HG03442 (cell line): ENCODE results near the gene OR2A7.
"Not testable (repeated sequence)": the region's sequence is repeated elsewhere in the genome, so short reads cannot be mapped to it uniquely, and the experiment has no call there.

ENCODE experiments used
- ATAC-seq: cut with Tn5 transposase; IDR thresholded peaks from one replicate; pipeline ENCODE4 v1.9.1; 2021; ENCODE audit warnings: mild to moderate bottlenecking, moderate library complexity; ENCODE audit not compliant: unreplicated experiment

Gene OR2A7, protein sequence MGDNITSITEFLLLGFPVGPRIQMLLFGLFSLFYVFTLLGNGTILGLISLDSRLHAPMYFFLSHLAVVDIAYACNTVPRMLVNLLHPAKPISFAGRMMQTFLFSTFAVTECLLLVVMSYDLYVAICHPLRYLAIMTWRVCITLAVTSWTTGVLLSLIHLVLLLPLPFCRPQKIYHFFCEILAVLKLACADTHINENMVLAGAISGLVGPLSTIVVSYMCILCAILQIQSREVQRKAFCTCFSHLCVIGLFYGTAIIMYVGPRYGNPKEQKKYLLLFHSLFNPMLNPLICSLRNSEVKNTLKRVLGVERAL

DNA sequence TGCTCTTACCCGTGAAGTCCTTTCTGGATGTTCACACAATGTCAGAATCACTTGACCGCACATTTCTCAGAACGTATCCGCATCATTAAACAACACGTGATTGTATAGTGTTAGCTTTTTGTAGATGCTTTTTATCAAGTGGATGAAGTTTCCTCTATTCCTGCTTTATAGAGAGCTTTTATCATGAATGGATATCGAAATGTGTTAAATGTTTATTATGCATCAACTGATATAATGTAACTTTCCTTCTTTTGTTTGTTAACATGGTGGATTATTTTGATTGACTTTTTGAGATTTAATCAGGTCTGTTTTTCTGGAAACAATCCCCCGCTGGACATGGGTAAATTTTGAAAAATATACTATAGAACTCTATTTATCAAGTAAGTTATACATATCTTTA is at the start of gene OR2A7:
TSS of gene OR2A7 (minus strand) at position 101 of the 400 bp plus-strand sequence. CDS start 5,164 bp downstream, outside the sequence.
- ATAC-seq = not testable (repeated sequence)

DNA sequence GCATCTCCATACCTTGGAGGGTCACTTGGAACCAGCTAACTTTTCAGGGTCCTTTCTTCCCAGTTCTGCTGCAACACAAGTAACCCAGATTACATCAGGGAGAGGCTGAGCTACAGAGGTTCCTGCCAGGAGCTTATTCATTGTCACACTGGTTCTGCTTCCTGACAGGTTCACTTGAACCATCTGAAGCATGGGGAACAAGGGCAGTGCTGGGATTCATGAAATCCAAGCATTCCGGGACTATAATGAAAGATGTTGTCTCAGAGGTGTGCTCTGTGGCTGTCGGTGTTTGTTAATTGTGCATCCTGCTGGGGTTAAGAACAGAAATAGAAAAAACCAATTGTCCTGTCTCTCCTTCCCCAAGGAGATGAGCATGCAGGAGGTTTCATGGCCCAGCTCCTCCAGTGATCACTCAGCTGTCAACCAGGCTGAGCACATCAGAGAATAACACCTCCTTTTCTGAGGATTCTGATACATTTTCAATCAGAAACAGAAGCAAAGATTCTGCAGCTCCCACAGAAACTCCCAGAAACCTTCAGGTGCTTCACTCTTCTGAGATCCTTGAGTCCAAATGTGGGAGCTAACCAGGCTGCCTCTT is 47.4 kb upstream of the OR2A7 start, which contains the start of gene OR2A1:
TSS of gene OR2A1 (plus strand) at position 548 of the 598 bp plus-strand sequence. CDS start 5,706 bp downstream, outside the sequence.
- ATAC-seq = not testable (repeated sequence)

DNA sequence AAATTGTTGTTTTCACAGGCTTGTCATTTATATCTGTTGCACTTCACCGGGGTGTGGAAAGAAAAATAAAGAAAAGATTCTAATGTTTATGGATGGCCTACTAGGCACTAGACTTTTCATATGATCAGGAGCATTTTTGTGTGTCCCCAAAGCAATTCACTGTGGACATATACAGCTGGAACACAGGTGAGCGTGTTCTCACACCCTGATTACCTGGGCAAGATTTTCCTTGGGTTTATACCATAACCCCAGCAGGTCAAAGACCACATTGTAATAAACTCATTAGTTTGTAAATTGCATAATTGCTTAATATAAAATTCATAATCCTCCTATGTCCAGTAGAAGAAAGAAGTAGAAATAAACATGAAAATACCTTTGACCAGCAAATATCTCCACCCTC is 46.6 kb upstream of the OR2A7 start:
- ATAC-seq = not testable (repeated sequence)

DNA sequence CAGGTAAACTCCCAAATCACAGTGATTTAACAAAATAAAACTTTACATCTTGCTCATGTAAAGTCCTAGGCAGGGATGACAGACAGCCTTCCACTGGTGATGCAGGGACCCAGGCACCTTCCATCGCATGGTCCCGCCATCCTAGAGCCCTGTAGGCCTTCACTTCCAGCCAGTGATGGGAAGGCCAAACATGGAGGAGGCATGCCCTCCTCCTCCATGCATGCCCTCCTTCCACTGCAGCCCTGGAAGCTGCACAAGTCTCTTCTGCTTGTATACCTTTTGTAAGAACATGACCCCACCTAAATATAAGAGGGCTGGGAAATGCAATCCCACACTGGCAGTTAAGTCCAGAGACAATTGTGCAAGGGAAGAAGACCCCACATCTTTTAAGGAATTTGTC is 45.1 kb upstream of the OR2A7 start:
- not testable (repeated sequence) for ATAC-seq

DNA sequence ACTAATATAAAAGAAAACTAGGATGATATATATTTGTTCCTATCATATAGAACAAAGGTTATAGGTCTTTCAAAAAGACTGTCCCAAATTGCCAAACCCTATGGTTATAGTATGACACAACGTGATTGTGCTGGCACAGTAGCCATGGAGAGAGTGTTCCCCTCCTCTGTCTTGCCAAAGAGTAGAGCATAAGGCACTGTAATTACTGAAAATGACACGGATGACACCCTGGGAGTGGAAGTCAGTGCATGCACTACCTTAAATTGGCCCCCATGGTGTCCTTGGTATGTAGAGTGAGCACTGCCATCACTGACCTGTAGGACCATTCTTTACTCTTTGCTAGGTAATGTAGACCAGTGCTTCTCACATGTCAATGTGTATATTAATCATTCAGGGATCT is 40.6 kb upstream of the OR2A7 start:
- ATAC-seq = not testable (repeated sequence)

DNA sequence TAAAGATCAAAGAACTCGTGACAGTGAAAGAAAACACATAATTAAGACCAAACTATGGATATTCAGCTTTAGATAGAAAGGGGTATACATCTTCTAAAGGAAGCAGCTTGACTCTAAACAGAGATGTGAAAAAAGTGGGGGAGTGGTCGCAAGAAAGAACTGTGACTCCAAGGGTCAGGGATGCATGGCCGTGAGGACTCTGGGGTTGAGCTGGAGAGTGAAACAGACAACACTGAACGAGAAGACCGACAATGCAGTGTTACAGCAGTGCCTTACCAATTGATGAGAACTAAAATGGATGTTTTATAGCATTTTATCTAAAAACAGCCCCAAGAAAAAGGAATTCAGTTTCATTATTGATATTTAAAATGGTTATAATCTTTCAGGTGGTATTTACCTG is 39.0 kb upstream of the OR2A7 start:
- not testable (repeated sequence) for ATAC-seq

DNA sequence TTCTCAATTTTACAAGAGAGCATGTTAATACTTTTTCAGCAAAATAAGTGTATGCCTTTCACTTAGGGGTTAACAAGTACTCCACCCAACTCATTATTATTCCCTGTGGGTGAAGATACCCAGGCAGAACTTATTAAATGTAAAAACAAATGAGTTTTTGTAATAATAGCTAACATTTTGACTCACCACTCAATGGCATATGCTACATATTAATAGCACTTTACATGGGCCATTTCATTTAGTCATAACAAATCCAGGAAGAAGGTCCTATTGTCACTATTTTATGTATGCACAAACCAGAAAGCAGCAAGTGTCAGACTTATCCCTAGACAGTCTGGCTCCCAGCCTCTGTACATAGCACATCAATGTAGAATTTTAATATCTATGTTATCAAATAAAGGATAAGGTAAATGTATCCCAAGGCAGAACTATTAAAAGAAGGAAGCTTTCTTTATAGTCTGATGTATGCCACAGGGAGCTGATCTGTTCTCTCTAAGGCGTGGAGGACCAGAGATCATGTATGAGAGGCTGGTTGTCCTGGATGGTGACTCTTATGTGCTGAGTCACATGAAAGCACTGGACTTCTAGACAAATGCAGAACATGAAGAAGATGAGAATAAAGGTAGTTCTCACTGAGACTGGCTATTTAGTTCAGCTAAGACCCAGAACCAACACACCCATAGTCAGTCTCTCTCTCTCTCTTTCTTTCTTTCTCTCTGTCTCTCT is 38.1 kb upstream of the OR2A7 start:
- not testable (repeated sequence) for ATAC-seq

DNA sequence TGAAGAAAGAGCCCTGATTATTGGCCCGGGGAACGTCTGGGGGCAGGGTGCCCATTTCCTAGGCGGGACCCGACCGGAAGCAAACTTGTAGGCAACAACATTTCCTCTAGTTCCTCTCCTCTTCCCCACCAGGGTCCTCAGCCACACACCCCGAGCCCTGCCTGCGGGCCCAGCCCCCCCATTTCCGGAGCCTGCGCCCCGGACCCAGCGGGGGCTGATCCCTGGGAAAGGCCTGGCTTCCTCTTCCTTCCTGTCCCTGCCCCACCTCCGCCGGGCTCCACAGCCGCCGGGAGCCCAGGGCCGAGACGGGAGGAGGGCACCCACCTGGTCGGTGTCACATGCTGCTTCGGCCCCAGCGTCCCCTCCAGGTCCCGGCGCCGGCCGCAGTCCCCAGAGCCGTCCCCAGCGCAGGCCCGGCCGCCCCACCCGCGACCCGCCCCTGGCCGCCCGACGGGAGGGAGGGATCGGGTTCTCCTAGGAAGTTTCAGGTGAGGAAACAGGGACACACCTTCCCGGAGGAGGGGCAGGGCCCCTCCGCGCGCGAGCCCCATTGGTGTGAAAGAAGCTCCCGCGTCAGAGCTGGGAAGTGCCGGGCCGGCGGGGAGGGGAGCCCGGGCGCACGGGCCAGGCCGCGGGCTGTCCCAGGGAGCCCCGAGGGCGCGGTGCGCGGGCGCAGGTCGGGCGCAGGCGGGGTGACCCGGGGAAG is 29.4 kb upstream of the OR2A7 start:
- peak; percentile 74 for ATAC-seq

DNA sequence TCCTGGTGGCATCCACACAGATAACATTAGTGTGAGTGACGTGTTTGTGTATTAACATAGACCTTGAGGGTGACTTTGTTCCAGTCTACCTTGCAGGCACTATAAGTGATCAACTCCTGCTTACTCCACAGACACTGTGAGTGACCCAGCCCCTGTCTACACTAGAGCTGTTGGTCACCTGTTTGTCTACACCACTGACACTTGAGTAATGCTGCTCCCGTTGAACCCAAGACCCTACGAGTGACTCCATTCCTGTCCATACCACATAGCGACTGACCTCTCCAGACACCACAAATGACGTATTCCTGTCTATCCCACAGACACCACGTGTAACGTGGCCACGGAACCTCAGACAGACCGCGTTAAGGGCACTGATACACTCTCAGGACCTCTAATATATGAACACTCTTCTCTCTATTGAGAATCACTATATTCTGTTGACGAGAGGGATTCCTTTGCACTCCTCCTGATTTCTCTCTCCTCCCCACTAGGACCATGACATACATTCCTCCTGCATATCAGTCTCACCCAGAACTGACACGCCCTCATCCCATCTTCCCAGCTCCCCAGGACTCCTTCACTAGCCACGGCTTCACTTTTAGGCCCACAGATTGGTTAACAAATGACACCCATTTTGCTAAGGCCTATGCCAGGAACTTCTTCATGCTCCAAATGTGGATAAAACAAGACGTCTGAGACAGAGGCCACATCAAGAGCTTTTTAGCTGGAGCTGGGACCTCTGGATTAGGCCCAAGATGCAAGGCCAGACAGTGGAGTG is 28.0 kb upstream of the OR2A7 start:
- ATAC-seq = not testable (repeated sequence)

DNA sequence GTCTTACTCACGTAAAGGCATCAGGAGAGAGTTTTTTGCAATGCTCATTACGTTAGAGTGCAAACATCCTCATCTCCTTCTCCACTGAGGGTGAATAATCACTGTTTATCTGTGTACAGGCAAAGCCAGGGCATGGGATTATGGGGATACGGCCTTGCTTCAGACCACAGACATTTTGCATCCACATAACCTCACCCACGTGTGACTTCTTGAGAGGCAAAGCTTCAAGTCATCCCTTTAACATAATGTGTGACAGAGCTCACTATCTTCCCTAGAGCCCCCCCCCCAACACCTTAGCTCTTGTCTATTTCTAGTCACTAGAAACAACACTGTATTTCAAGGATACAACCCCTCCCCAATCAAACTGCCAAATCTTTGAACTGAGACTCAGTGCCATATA is 27.0 kb upstream of the OR2A7 start:
- ATAC-seq = not testable (repeated sequence)

DNA sequence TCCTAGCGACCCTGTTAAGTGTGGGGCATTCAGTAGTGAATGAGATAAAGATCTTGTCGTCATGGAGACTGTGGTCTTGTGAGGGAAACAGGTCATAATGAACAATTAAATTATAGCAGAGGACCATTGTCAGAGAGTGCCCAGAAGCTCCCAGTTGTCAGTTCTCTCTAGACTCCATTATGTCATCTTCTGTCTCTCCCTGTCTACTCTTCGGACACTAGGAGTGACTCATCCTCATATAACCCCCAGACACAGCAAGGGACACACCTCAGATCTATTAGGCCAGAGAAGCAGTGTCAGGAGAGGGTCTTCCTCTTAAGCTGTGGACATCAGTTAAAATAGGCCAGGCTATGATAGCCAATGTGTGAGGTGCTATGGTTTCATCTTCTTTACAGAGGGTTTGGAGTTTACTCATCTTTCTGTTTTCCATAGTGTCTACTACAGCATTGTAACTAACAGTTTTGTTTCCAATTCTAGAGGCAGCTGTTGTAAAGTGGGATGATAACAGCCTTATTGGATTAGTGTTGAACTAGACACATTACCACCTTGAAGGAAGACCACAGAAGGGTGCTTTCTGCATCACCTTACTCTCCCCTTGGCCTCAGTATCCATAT is 22.7 kb upstream of the OR2A7 start:
- ATAC-seq = not testable (repeated sequence)

DNA sequence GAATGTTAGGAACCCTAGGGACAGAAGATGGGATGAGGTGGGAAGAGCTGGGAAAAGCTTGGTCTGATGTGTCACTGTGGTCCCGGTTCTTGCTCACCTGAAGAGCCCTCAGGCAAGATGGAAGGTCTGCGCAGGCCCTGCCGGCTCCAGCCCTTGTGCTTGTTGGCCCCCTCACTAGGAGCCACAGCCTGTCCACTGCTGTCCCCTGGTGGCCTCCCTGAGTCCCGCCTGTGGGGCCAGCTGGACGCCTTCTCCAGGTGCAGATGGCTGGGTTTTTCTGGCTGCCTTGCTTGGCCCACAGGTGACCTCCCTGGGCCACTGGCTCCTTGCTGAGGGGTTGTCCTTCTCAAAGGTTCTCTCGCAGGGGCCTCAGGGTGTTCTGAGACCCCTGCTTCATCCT is 19.1 kb upstream of the OR2A7 start:
- ATAC-seq = not testable (repeated sequence)

DNA sequence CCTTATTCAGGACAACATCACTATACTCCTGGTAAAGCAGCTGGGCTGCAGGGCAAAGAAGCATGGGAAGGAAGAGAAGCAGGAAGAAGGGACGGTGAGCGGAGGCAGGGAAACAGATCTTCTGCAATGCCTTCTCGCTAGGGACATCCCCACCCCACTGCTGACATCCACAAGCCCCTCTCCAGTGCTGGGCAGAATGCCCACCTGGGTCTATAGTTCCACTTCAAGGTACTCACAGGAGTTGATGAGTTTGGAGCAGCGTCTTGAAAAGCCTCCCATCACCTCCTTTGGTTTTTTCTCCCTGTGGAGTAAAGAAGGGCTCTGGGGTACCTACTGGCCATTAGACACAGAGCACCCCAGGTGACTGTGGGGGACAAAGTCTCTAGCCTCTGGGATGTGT is 17.9 kb upstream of the OR2A7 start:
- not testable (repeated sequence) for ATAC-seq

DNA sequence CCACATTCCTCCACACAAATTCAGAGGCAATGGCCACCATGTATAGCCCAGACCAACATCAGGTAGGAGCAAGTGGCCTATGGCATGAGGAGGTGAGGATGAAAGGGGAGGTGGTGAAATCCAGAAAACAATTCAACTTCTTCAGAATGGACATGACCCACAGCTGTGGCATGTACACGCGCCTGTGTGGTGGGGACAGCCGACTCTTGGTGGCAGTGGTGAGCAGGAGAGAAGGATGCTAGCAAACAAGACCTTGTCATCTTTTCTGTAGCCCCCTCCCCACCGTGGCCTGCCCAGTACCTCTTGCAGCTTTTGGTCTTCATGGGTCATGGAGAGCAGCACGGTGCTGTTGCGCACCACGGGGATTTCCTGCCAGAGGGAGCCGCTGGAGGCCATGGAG is 17.4 kb upstream of the OR2A7 start:
- not testable (repeated sequence) for ATAC-seq

DNA sequence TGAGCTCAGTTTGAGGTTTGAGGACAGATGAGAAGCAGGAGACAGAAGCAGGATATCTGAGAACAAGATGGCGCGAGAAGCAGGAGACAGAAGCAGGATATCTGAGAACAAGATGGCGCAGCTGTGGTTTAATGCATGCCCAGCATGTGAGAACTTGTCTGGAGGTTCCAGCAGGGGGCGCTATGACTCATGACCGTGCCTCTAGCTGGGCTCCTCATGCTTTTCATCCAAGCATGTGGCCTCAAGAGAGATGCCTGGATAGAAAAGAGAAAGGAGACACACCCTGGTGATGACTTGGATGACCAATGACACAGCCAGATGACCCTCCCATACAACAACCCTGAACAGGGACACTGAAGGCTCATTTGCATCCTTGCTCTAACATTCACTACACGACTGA is 15.4 kb upstream of the OR2A7 start:
- not testable (repeated sequence) for ATAC-seq

DNA sequence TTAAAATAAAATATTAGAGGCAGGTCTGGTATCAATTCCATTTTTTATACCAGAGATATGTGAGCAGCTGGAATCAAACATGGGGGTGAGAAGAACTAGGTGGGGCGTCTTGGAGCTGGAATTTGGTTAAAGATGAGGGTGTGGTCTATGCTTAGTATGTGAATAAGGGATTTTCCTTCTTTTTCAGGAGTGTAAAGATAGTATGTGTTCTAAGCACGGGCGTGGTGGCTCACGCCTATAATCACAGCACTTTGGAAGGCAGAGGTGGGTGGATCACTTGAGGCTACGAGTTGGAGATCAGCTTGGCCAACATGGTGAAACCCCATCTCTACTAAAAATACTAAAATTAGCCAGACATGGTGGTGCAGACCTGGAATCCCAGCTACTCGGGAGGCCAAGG is 10.7 kb upstream of the OR2A7 start:
- not testable (repeated sequence) for ATAC-seq

DNA sequence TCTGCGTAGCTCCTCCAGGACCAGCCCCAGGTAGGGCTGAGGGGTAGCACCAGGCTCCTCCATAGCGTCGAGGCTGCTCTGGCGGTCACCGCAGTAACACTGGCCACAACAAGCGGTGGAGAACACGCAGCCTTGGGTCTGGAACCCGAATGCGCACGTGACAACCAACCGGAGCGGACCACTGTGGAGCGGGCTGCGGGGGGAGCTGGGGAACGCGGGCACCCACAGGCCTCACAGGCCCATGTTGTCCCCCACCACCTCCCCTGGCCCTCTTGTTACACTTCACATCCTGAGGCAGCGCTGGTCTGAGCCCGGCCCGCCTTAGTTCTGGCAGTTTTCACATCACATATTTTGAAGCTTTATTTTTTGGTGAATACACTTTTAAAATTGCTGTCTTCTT is 4.6 kb upstream of the OR2A7 start, which contains the start of gene CTAGE8:
TSS of gene CTAGE8 (minus strand) at position 101 of the 400 bp plus-strand sequence. CDS start at position 63, 38 bp downstream.
- ATAC-seq = not testable (repeated sequence)

DNA sequence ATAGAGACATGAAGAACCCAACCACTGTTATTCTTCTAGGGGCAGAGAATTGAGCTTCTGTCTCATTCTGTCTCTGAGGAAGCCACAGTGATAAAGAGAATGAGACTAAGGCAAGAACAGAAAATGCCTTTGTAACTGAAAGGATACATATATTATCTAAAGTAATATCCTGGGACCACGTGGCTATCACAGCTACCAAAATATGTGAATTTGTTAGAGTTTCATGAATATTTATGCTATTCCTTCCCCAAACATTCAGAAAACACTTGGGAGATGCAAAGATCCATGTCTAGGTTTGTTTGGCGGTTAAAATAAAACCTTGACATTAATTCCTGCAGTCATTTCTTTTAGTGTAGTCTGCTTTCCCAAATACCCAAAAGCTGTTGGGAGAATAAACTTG is 2.5 kb downstream of the OR2A7 start:
- ATAC-seq = not testable (repeated sequence)

DNA sequence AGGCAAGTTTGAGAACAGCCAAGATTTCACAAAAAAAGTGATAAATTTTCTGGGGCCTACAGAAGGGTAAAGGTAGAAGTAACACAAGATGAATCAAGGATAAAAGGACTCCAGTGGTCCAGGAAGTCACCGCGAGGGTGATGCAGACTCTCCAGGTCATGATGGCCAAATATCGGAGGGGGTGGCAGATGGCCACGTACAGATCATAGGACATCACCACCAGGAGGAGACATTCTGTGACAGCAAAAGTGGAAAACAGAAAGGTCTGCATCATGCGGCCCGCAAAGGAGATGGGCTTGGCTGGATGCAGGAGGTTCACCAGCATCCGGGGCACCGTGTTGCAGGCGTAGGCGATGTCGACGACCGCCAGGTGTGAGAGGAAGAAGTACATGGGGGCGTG is 5.5 kb downstream of the OR2A7 start:
- ATAC-seq = not testable (repeated sequence)

DNA sequence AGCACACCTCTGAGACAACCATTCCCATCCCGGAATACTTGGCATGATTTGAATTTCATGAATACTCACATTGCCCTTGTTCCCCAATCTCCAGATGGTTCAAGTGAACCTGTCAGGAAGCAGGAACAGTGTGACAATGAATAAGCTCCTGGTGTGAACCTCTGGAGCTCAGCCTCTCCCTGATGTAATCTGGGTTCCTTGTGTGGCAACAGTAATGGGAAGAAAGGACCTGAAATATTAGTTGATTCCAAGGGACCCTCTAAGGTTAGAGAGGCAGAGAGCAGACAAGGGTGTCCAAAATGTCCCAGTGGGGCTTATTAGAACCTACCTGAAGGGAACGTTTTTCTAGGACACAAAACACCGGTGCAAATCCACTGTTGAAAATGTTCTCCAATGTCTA is 8.5 kb downstream of the OR2A7 start:
- ATAC-seq = no peak
